ENCODE results near the gene SIRPD.

The SIRPD gene

GRCh38 chr20:1494436-1494835 lies 63.1 kb downstream of the SIRPD start:
- no peak for TF ChIP-seq ARNTL (CRISPR knock-in tag; IDR thresholded peaks at IDR 0.05; ENCODE audit: borderline replicate concordance, low read depth)
- TF ChIP-seq POU6F1 (CRISPR knock-in tag; IDR thresholded peaks at IDR 0.05; ENCODE audit: borderline replicate concordance, low read depth) = no peak
- TF ChIP-seq OSR1 (CRISPR knock-in tag; IDR thresholded peaks at IDR 0.05) = no peak
- TF ChIP-seq GLIS3 (CRISPR knock-in tag; IDR thresholded peaks at IDR 0.05) = no peak
- no peak for TF ChIP-seq TCF4 (CRISPR knock-in tag; IDR thresholded peaks at IDR 0.05; ENCODE audit: borderline replicate concordance)
- TF ChIP-seq ZC3H10 (CRISPR knock-in tag; IDR thresholded peaks at IDR 0.05) = no peak
- no peak for TF ChIP-seq SNAI2 (CRISPR knock-in tag; IDR thresholded peaks at IDR 0.05)
- no peak for TF ChIP-seq ZNF8 (CRISPR knock-in tag; IDR thresholded peaks at IDR 0.05)
- TF ChIP-seq ESRRG (CRISPR knock-in tag; IDR thresholded peaks at IDR 0.05) = no peak
- TF ChIP-seq TSHZ2 (CRISPR knock-in tag; IDR thresholded peaks at IDR 0.05) = no peak
- TF ChIP-seq CSDC2 (CRISPR knock-in tag; IDR thresholded peaks at IDR 0.05) = no peak
- TF ChIP-seq CSRNP3 (CRISPR knock-in tag; IDR thresholded peaks at IDR 0.05) = no peak
- no peak for TF ChIP-seq BACH2 (CRISPR knock-in tag; IDR thresholded peaks at IDR 0.05; ENCODE audit: borderline replicate concordance)
- no peak for TF ChIP-seq PPARA (CRISPR knock-in tag; IDR thresholded peaks at IDR 0.05; ENCODE audit: borderline replicate concordance)
- no peak for TF ChIP-seq ZFP30 (CRISPR knock-in tag; IDR thresholded peaks at IDR 0.05)
- TF ChIP-seq TOX (CRISPR knock-in tag; IDR thresholded peaks at IDR 0.05; ENCODE audit: borderline replicate concordance) = no peak
- TF ChIP-seq ZFP3 (CRISPR knock-in tag; IDR thresholded peaks at IDR 0.05) = no peak
- no peak for TF ChIP-seq ISL1 (CRISPR knock-in tag; IDR thresholded peaks at IDR 0.05)

GRCh38 chr20:1493536-1493935 lies 64.0 kb downstream of the SIRPD start:
- no peak for ATAC-seq
- no peak for TF ChIP-seq POU6F1 (CRISPR knock-in tag; IDR thresholded peaks at IDR 0.05; ENCODE audit: borderline replicate concordance, low read depth)
- no peak for TF ChIP-seq ZNF565 (CRISPR knock-in tag; conservative IDR thresholded peaks at IDR 0.05; ENCODE audit: low read depth)

More at GRCh38 chr20:1494436-1494835, 63.1 kb downstream of the SIRPD start:
- no peak for ATAC-seq

- ATAC-seq = no peak
- TF ChIP-seq RARB (CRISPR knock-in tag; IDR thresholded peaks at IDR 0.05) = no peak
- no peak for TF ChIP-seq OSR1 (CRISPR knock-in tag; IDR thresholded peaks at IDR 0.05)
- no peak for TF ChIP-seq ZFP30 (CRISPR knock-in tag; IDR thresholded peaks at IDR 0.05)
- TF ChIP-seq ZC3H10 (CRISPR knock-in tag; IDR thresholded peaks at IDR 0.05) = no peak
- no peak for TF ChIP-seq PATZ1 (CRISPR knock-in tag; IDR thresholded peaks at IDR 0.05; ENCODE audit: borderline replicate concordance)
- no peak for TF ChIP-seq BACH2 (CRISPR knock-in tag; IDR thresholded peaks at IDR 0.05; ENCODE audit: borderline replicate concordance)
- no peak for TF ChIP-seq ZNF565 (CRISPR knock-in tag; conservative IDR thresholded peaks at IDR 0.05; ENCODE audit: low read depth)
- TF ChIP-seq ARNTL (CRISPR knock-in tag; IDR thresholded peaks at IDR 0.05; ENCODE audit: borderline replicate concordance, low read depth) = no peak
- TF ChIP-seq ESRRG (CRISPR knock-in tag; IDR thresholded peaks at IDR 0.05) = no peak
- TF ChIP-seq CSRNP3 (CRISPR knock-in tag; IDR thresholded peaks at IDR 0.05) = no peak
- TF ChIP-seq TCF4 (CRISPR knock-in tag; IDR thresholded peaks at IDR 0.05; ENCODE audit: borderline replicate concordance) = no peak
- no peak for TF ChIP-seq POU6F1 (CRISPR knock-in tag; IDR thresholded peaks at IDR 0.05; ENCODE audit: borderline replicate concordance, low read depth)
- no peak for TF ChIP-seq ISL1 (CRISPR knock-in tag; IDR thresholded peaks at IDR 0.05)
Measured at GRCh38 chr20:1491860-1492642, 65.5 kb downstream of the SIRPD start.
